ENCODE measurements around the gene PTPRN2. TPM values are rescaled to one million over a fixed set of nuclear protein-coding genes. Genes with fewer than 3 reads are reported as not detected.
"Not testable (repeated sequence)": the region's sequence is repeated elsewhere in the genome, so short reads cannot be mapped to it uniquely, and the experiment has no call there.

PTPRN2 gene
- total RNA-seq, 5 donors from 2014 or later (not counting 1 experiment from before 2014, with no cell fraction given) = 0.60 to 1.7 (median 0.82) TPM

- peaks cover 5 to 10% of the 10 kb centered on the region in 2 experiments for H3K4me1 ChIP-seq (ENCODE audit: control insufficient read depth in 1 of 2, extremely low read depth in 1 of 2, insufficient read depth in 2 of 2, low read length in 2 of 2)
- ATAC-seq (replicated peaks in 1 of 4); H3K27ac ChIP-seq (ENCODE audit: low read length); H3K9me3 ChIP-seq; H3K9me3 Mint-ChIP-seq; DNase-seq; H3K36me3 ChIP-seq (ENCODE audit: control insufficient read depth in 2 of 2, extremely low read depth in 1 of 2, insufficient read depth in 1 of 2, low read length in 1 of 2); CTCF ChIA-PET; POLR2A ChIA-PET; H3K36me3 Mint-ChIP-seq; H3K27me3 Mint-ChIP-seq; H3K27me3 ChIP-seq (replicated peaks in 1 of 2; ENCODE audit: control insufficient read depth in 2 of 2, extremely low read depth in 1 of 2, insufficient read depth in 2 of 2, low read length in 1 of 2); H3K4me3 Mint-ChIP-seq; H3K27ac Mint-ChIP-seq; H3K4me3 ChIP-seq (ENCODE audit: control insufficient read depth in 1 of 2, extremely low read depth in 1 of 2, low read length in 1 of 2): not testable (repeated sequence)
- H3K4me1 Mint-ChIP-seq = peaks cover 9 to 15% (median 15%) of the 10 kb centered on the region in 3 donors
- 80% methylated on average over 11 of the region's 20 CpGs for WGBS (ENCODE audit: insufficient coverage)
Observed at GRCh38 chr7:157563467-157564135, 1024.0 kb downstream of the PTPRN2 start.

GRCh38 chr7:157562522-157563398 lies 1024.9 kb downstream of the PTPRN2 start:
- H3K9me3 ChIP-seq, CTCF ChIA-PET, H3K36me3 Mint-ChIP-seq: not testable (repeated sequence)

GRCh38 chr7:157561816-157562410 lies 1025.7 kb downstream of the PTPRN2 start:
- H3K27me3 ChIP-seq (replicated peaks in 1 of 2; ENCODE audit: control insufficient read depth in 2 of 2, extremely low read depth in 1 of 2, insufficient read depth in 2 of 2, low read length in 1 of 2) = no peaks in the 10 kb centered on the region
- H3K36me3 Mint-ChIP-seq = peaks cover 2% of the 10 kb centered on the region
- 87% methylated on average over 13 of the region's 13 CpGs for WGBS (ENCODE audit: insufficient coverage)
- H3K4me3 ChIP-seq (ENCODE audit: control insufficient read depth in 1 of 2, extremely low read depth in 1 of 2, low read length in 1 of 2) = no peak overlapping the region
- no peak overlapping the region for H3K27ac Mint-ChIP-seq
- H3K36me3 ChIP-seq (ENCODE audit: control insufficient read depth in 2 of 2, extremely low read depth in 1 of 2, insufficient read depth in 1 of 2, low read length in 1 of 2) = no peaks in the 10 kb centered on the region
- H3K9me3 Mint-ChIP-seq = no peaks in the 10 kb centered on the region
- ChIA-PET POLR2A (no interaction called here), CTCF (no interaction called here)
- H3K27me3 Mint-ChIP-seq = no peaks in the 10 kb centered on the region
- H3K4me1 Mint-ChIP-seq = peaks cover 0 to 2% (median 2%) of the 10 kb centered on the region in 3 donors
- H3K4me1 ChIP-seq (ENCODE audit: control insufficient read depth in 1 of 2, extremely low read depth in 1 of 2, insufficient read depth in 2 of 2, low read length in 2 of 2) = no peaks in the 10 kb centered on the region
- DNase-seq (no peak), ATAC-seq (replicated peaks in 1 of 4) (no peak)
- H3K27ac ChIP-seq (ENCODE audit: low read length) = no peak overlapping the region
- no peak overlapping the region for H3K4me3 Mint-ChIP-seq
- H3K9me3 ChIP-seq = no peaks in the 10 kb centered on the region

More at GRCh38 chr7:157562522-157563398, 1024.9 kb downstream of the PTPRN2 start:
- H3K27me3 ChIP-seq (replicated peaks in 1 of 2; ENCODE audit: control insufficient read depth in 2 of 2, extremely low read depth in 1 of 2, insufficient read depth in 2 of 2, low read length in 1 of 2); POLR2A ChIA-PET; H3K4me3 ChIP-seq (ENCODE audit: control insufficient read depth in 1 of 2, extremely low read depth in 1 of 2, low read length in 1 of 2); H3K4me1 ChIP-seq (ENCODE audit: control insufficient read depth in 1 of 2, extremely low read depth in 1 of 2, insufficient read depth in 2 of 2, low read length in 2 of 2); H3K36me3 ChIP-seq (ENCODE audit: control insufficient read depth in 2 of 2, extremely low read depth in 1 of 2, insufficient read depth in 1 of 2, low read length in 1 of 2); DNase-seq; H3K27me3 Mint-ChIP-seq; H3K27ac Mint-ChIP-seq; H3K27ac ChIP-seq (ENCODE audit: low read length); H3K9me3 Mint-ChIP-seq; H3K4me3 Mint-ChIP-seq; H3K4me1 Mint-ChIP-seq; ATAC-seq (replicated peaks in 1 of 4): not testable (repeated sequence)
- WGBS (ENCODE audit: insufficient coverage) = 98% methylated on average over 23 of the region's 44 CpGs

- H3K4me1 Mint-ChIP-seq = no peaks in the 10 kb centered on the region
- POLR2A ChIA-PET = no interaction called here
- Histone ChIP-seq H3K27me3 (replicated peaks in 1 of 2; ENCODE audit: control insufficient read depth in 2 of 2, extremely low read depth in 1 of 2, insufficient read depth in 2 of 2, low read length in 1 of 2) (no peaks in the 10 kb centered on the region), H3K36me3 (ENCODE audit: control insufficient read depth in 2 of 2, extremely low read depth in 1 of 2, insufficient read depth in 1 of 2, low read length in 1 of 2) (no peaks in the 10 kb centered on the region), H3K9me3 (no peaks in the 10 kb centered on the region), H3K4me3 (ENCODE audit: control insufficient read depth in 1 of 2, extremely low read depth in 1 of 2, low read length in 1 of 2) (no peak overlapping the region), H3K4me1 (ENCODE audit: control insufficient read depth in 1 of 2, extremely low read depth in 1 of 2, insufficient read depth in 2 of 2, low read length in 2 of 2) (no peaks in the 10 kb centered on the region), H3K27ac (ENCODE audit: low read length) (no peak overlapping the region)
- H3K27ac Mint-ChIP-seq = no peak overlapping the region
- ATAC-seq (replicated peaks in 1 of 4) (no peak), DNase-seq (no peak)
- no peaks in the 10 kb centered on the region for H3K36me3 Mint-ChIP-seq
- H3K27me3 Mint-ChIP-seq = no peaks in the 10 kb centered on the region
- no peak overlapping the region for H3K4me3 Mint-ChIP-seq
- CTCF ChIA-PET = no interaction called here
- H3K9me3 Mint-ChIP-seq = no peaks in the 10 kb centered on the region
- WGBS (ENCODE audit: insufficient coverage) = 95% methylated on average over 2 of the region's 3 CpGs
Observed at GRCh38 chr7:157561523-157561785, 1026.2 kb downstream of the PTPRN2 start.

GRCh38 chr7:157560710-157561522 lies 1026.7 kb downstream of the PTPRN2 start:
- DNase-seq (no peak), ATAC-seq (replicated peaks in 1 of 4) (no peak)
- H3K36me3 ChIP-seq (ENCODE audit: control insufficient read depth in 2 of 2, extremely low read depth in 1 of 2, insufficient read depth in 1 of 2, low read length in 1 of 2) = no peaks in the 10 kb centered on the region
- POLR2A ChIA-PET = no interaction called here
- H3K4me3 ChIP-seq (ENCODE audit: control insufficient read depth in 1 of 2, extremely low read depth in 1 of 2, low read length in 1 of 2) = no peak overlapping the region
- no peaks in the 10 kb centered on the region for H3K4me1 Mint-ChIP-seq
- CTCF ChIA-PET = no interaction called here
- WGBS (ENCODE audit: insufficient coverage) = 94% methylated on average over 28 of the region's 29 CpGs
- H3K27ac ChIP-seq (ENCODE audit: low read length) = no peak overlapping the region
- no peak overlapping the region for H3K27ac Mint-ChIP-seq
- no peaks in the 10 kb centered on the region for H3K9me3 ChIP-seq
- no peaks in the 10 kb centered on the region for H3K4me1 ChIP-seq (ENCODE audit: control insufficient read depth in 1 of 2, extremely low read depth in 1 of 2, insufficient read depth in 2 of 2, low read length in 2 of 2)
- H3K27me3 Mint-ChIP-seq = no peaks in the 10 kb centered on the region
- H3K4me3 Mint-ChIP-seq = no peak overlapping the region
- H3K27me3 ChIP-seq (replicated peaks in 1 of 2; ENCODE audit: control insufficient read depth in 2 of 2, extremely low read depth in 1 of 2, insufficient read depth in 2 of 2, low read length in 1 of 2) = no peaks in the 10 kb centered on the region
- no peaks in the 10 kb centered on the region for H3K9me3 Mint-ChIP-seq
- no peaks in the 10 kb centered on the region for H3K36me3 Mint-ChIP-seq

- H3K36me3 Mint-ChIP-seq = no peaks in the 10 kb centered on the region
- Histone ChIP-seq H3K4me1 (ENCODE audit: control insufficient read depth in 1 of 2, extremely low read depth in 1 of 2, insufficient read depth in 2 of 2, low read length in 2 of 2) (no peaks in the 10 kb centered on the region), H3K4me3 (ENCODE audit: control insufficient read depth in 1 of 2, extremely low read depth in 1 of 2, low read length in 1 of 2) (no peak overlapping the region), H3K9me3 (no peaks in the 10 kb centered on the region), H3K27ac (ENCODE audit: low read length) (no peak overlapping the region), H3K36me3 (ENCODE audit: control insufficient read depth in 2 of 2, extremely low read depth in 1 of 2, insufficient read depth in 1 of 2, low read length in 1 of 2) (no peaks in the 10 kb centered on the region), H3K27me3 (replicated peaks in 1 of 2; ENCODE audit: control insufficient read depth in 2 of 2, extremely low read depth in 1 of 2, insufficient read depth in 2 of 2, low read length in 1 of 2) (no peaks in the 10 kb centered on the region)
- no peaks in the 10 kb centered on the region for H3K9me3 Mint-ChIP-seq
- H3K27ac Mint-ChIP-seq = no peak overlapping the region
- DNase-seq = no peak
- H3K4me3 Mint-ChIP-seq = no peak overlapping the region
- ATAC-seq (replicated peaks in 1 of 4) = no peak
- H3K27me3 Mint-ChIP-seq = no peaks in the 10 kb centered on the region
- ChIA-PET POLR2A (no interaction called here), CTCF (no interaction called here)
- WGBS (ENCODE audit: insufficient coverage) = 89% methylated on average over 20 of the region's 20 CpGs
- no peaks in the 10 kb centered on the region for H3K4me1 Mint-ChIP-seq
Observed at GRCh38 chr7:157560258-157560654, 1027.4 kb downstream of the PTPRN2 start.
